Activated T-helper 1 cell treated with anti-CD3 and anti-CD28 coated beads, Interleukin-2, amount 50 U/mL, for 16 hours (primary cell): ENCODE measurements around the gene OTUD6A.
"Not testable (repeated sequence)": the region's sequence is repeated elsewhere in the genome, so short reads cannot be mapped to it uniquely, and the experiment has no call there.

Source experiments
- DNase-seq, 2 donors: peaks; one replicate each; pipeline ENCODE4 v3.0.0-alpha.2; 2020; ENCODE audit warnings: low read depth in 1 of 2, low spot score in 1 of 2

The OTUD6A gene

GRCh38 chrX:70044541-70045245 lies 17.6 kb upstream of the OTUD6A start:
- no peak for DNase-seq

GRCh38 chrX:70046978-70047377 lies 15.3 kb upstream of the OTUD6A start:
- DNase-seq: no peak

GRCh38 chrX:70049406-70049805 lies 12.9 kb upstream of the OTUD6A start:
- no peak for DNase-seq

- no peak for DNase-seq
These were observed 12.3 kb upstream of the OTUD6A start, which contains the start of gene AWAT2 for GRCh38 chrX:70049925-70050324. Gene AWAT2, minus strand, starts transcription at chrX:70049938. Its CDS starts 6 bp downstream, at chrX:70049932.

- DNase-seq: no peak
These were observed 9.2 kb upstream of the OTUD6A start for GRCh38 chrX:70052895-70053615.

- no peak for DNase-seq
These were observed 7.9 kb upstream of the OTUD6A start for GRCh38 chrX:70054391-70054790.

- DNase-seq: no peak
These were observed 799 bp downstream of the OTUD6A start for GRCh38 chrX:70062961-70063550.

GRCh38 chrX:70066646-70067045 lies 4.4 kb downstream of the OTUD6A start:
- DNase-seq: no peak

- DNase-seq: no peak
These were observed 17.0 kb downstream of the OTUD6A start for GRCh38 chrX:70079297-70079696.

- DNase-seq: no peak
These were observed 17.6 kb downstream of the OTUD6A start for GRCh38 chrX:70079870-70080269.

- no peak for DNase-seq
These were observed 20.5 kb downstream of the OTUD6A start for GRCh38 chrX:70082723-70083122.

- DNase-seq: no peak
These were observed 22.5 kb downstream of the OTUD6A start for GRCh38 chrX:70084592-70085240.

- DNase-seq: no peak
These were observed 25.8 kb downstream of the OTUD6A start for GRCh38 chrX:70087857-70088630.

- no peak for DNase-seq
These were observed 26.5 kb downstream of the OTUD6A start for GRCh38 chrX:70088751-70089150.

- DNase-seq: no peak
These were observed 27.5 kb downstream of the OTUD6A start for GRCh38 chrX:70089604-70090297.

- no peak for DNase-seq
These were observed 30.0 kb downstream of the OTUD6A start for GRCh38 chrX:70092247-70092646.

- no peak for DNase-seq
These were observed 33.8 kb downstream of the OTUD6A start for GRCh38 chrX:70096052-70096451.

- no peak for DNase-seq
These were observed 43.0 kb downstream of the OTUD6A start for GRCh38 chrX:70105229-70105628.

- DNase-seq: not testable (repeated sequence)
These were observed 49.3 kb downstream of the OTUD6A start for GRCh38 chrX:70111436-70112026.
